Smooth muscle cell (in vitro differentiated cells): ENCODE measurements around the gene EXOC6B. TPM values are rescaled to one million over a fixed set of nuclear protein-coding genes. Genes with fewer than 3 reads are reported as not detected.

Experiments
- DNase-seq: peaks from one replicate; lab custom pipeline; 2025; ENCODE audit not compliant: unreplicated experiment; lab: John Stamatoyannopoulos, UW
- H2AFZ ChIP-seq: fragments of 200-600 bp; sonication (generic); 2 replicates; pipeline ENCODE4 v1.6.0; 2016; ENCODE audit warnings: antibody characterized with exemption, low read depth, mild to moderate bottlenecking
- H3F3A ChIP-seq: fragments of 200-600 bp; sonication (generic); 2 replicates; pipeline ENCODE4 v1.6.0; 2017; ENCODE audit warnings: antibody characterized with exemption, low read depth
- H3K27ac ChIP-seq: fragments of 200-600 bp; sonication (generic); 2 replicates; pipeline ENCODE4 v1.5.1; 2016; ENCODE audit warnings: low read depth, mild to moderate bottlenecking
- H3K27me3 ChIP-seq: fragments of 200-600 bp; sonication (generic); 2 replicates; pipeline ENCODE4 v1.6.1; 2016; ENCODE audit warnings: low read depth, mild to moderate bottlenecking
- H3K36me3 ChIP-seq: fragments of 200-600 bp; sonication (generic); 2 replicates; pipeline ENCODE4 v1.5.1; 2016; ENCODE audit warnings: low read depth
- H3K4me1 ChIP-seq: fragments of 200-600 bp; sonication (generic); 2 replicates; pipeline ENCODE4 v1.5.1; 2016; ENCODE audit warnings: low read depth
- H3K4me2 ChIP-seq: fragments of 200-600 bp; sonication (generic); 2 replicates; pipeline ENCODE4 v1.6.0; 2016; ENCODE audit warnings: mild to moderate bottlenecking
- H3K4me3 ChIP-seq: fragments of 200-600 bp; sonication (generic); 2 replicates; pipeline ENCODE4 v1.5.1; 2016; ENCODE audit warnings: mild to moderate bottlenecking
- H3K79me2 ChIP-seq: fragments of 200-600 bp; sonication (generic); 2 replicates; pipeline ENCODE4 v1.6.0; 2016; ENCODE audit warnings: low read depth, mild to moderate bottlenecking
- H3K9ac ChIP-seq: fragments of 200-600 bp; sonication (generic); 2 replicates; pipeline ENCODE4 v1.6.0; 2016; ENCODE audit warnings: low read depth
- H3K9me3 ChIP-seq: fragments of 200-600 bp; sonication (generic); replicated peaks from 2 replicates; pipeline ENCODE4 v1.5.1; 2016; ENCODE audit warnings: low read depth
- H4K20me1 ChIP-seq: fragments of 200-600 bp; sonication (generic); 2 replicates; pipeline ENCODE4 v1.6.0; 2016; ENCODE audit warnings: low read depth
- WGBS: methylation state at CpG from one replicate; pipeline ENCODE4 v1.1.7; 2016; ENCODE audit warnings: low lambda C conversion rate; 5-methylcytosine and 5-hydroxymethylcytosine counted together
- polyA plus RNA-seq: library from polyadenylated mRNA; unstranded; fragments of >200 nt; fragmentation: Nextera tagmentation; extraction: Ambion mirVana; gene quantifications from 2 replicates; pipeline ENCODE4 v1.2.1, GENCODE V29; 2016
- total RNA-seq: library from RNA; depleted of rRNA; stranded (reverse); fragments of >200 nt; gene quantifications from 2 replicates; pipeline ENCODE4 v1.2.3, GENCODE V29; 2014
- TF ChIP-seq, protein P1 (sequence below): fragments of 200-600 bp; sonication (generic); IDR thresholded peaks from 2 replicates; pipeline ENCODE4 v1.5.1; 2017; ENCODE audit warnings: borderline replicate concordance, mild to moderate bottlenecking, antibody characterized with exemption; ENCODE audit not compliant: insufficient read depth, poor library complexity, severe bottlenecking

The EXOC6B gene
- total and polyA plus RNA-seq, 2 experiments from 2014 or later: 6.9 to 19.7 TPM

DNA sequence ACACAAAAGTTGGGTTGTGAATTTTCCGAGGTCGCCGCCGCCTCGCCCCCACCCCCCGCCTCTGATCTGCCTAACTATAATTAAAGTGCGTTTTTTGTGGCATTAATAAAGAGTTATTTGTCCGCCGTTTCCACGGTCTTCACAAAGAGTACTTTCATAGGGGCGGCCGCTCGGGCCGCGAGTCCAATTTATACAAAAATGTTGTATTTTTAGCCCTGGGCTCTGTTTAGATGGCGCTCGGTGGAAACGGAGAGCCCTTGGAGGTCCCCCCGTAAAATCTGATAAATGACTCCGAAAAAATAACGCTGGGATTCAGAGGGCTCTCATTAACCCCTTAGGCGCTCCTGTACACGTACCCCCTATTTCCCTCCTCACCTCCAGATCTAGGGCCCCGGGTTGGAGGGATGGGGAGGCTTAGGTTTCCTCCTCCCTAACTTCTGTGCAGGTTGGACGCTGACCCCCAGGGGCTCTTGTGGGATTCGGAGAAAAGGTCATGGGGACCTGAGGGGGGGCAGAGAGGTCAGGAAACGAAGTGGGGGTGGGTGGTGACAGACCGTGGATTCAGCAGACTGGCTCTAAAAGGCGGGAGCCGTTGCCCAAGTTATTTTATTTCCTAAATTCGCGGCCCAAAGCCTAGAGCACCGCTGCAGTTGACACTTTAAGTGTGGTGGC, 680.0 kb downstream of the EXOC6B start:
- H2AFZ ChIP-seq: no peak overlapping the region
- no peak overlapping the region for H3K9ac ChIP-seq
- peaks cover 61% of the 10 kb centered on the region for H3K4me1 ChIP-seq

DNA sequence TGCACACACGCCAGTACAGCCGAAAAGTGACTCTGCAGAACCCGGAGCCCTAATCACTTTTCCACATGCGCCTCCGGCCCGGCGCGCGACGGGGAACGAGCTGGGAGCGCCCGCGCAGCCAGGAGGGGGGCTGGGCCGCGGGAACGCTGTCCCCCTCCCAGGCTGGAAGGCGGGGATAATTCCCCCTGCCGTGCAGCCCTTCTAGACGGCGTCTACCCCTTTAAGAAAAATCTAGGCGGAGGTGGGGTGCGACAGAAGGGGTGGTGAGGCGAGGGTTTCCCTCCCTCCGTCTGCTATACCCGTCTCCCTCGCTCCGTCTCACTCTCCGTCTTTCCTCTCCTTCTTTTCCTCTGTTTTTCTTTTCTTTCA, 680.6 kb downstream of the EXOC6B start:
- Histone ChIP-seq H3K27me3 (peaks cover 84% of the 10 kb centered on the region), H3K9ac (no peak overlapping the region), H3K9me3 (no peaks in the 10 kb centered on the region), H3K4me3 (peak overlapping the region; percentile 54), H3K79me2 (no peaks in the 10 kb centered on the region), H4K20me1 (no peaks in the 10 kb centered on the region), H3K36me3 (no peaks in the 10 kb centered on the region), H3F3A (no peaks in the 10 kb centered on the region), H3K27ac (no peak overlapping the region), H3K4me2 (peak overlapping the region; percentile 88), H2AFZ (no peak overlapping the region), H3K4me1 (peaks cover 60% of the 10 kb centered on the region)
- DNase-seq: no peak
- 1% methylated on average over 29 of the region's 29 CpGs for WGBS
- TF ChIP-seq, protein P1, sequence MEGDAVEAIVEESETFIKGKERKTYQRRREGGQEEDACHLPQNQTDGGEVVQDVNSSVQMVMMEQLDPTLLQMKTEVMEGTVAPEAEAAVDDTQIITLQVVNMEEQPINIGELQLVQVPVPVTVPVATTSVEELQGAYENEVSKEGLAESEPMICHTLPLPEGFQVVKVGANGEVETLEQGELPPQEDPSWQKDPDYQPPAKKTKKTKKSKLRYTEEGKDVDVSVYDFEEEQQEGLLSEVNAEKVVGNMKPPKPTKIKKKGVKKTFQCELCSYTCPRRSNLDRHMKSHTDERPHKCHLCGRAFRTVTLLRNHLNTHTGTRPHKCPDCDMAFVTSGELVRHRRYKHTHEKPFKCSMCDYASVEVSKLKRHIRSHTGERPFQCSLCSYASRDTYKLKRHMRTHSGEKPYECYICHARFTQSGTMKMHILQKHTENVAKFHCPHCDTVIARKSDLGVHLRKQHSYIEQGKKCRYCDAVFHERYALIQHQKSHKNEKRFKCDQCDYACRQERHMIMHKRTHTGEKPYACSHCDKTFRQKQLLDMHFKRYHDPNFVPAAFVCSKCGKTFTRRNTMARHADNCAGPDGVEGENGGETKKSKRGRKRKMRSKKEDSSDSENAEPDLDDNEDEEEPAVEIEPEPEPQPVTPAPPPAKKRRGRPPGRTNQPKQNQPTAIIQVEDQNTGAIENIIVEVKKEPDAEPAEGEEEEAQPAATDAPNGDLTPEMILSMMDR: no peak

More for the DNA sequence above, 680.0 kb downstream of the EXOC6B start:
- no peaks in the 10 kb centered on the region for H3K9me3 ChIP-seq
- H3K79me2 ChIP-seq: no peaks in the 10 kb centered on the region
- H3K4me2 ChIP-seq: peak overlapping the region; percentile 88
- 2% methylated on average over 28 of the region's 33 CpGs for WGBS
- H4K20me1 ChIP-seq: no peaks in the 10 kb centered on the region
- peaks cover 88% of the 10 kb centered on the region for H3K27me3 ChIP-seq
- H3K4me3 ChIP-seq: peak overlapping the region; percentile 54
- no peak overlapping the region for H3K27ac ChIP-seq
- TF ChIP-seq, protein P1: no peak
- no peaks in the 10 kb centered on the region for H3K36me3 ChIP-seq
- no peaks in the 10 kb centered on the region for H3F3A ChIP-seq
- DNase-seq: no peak

DNA sequence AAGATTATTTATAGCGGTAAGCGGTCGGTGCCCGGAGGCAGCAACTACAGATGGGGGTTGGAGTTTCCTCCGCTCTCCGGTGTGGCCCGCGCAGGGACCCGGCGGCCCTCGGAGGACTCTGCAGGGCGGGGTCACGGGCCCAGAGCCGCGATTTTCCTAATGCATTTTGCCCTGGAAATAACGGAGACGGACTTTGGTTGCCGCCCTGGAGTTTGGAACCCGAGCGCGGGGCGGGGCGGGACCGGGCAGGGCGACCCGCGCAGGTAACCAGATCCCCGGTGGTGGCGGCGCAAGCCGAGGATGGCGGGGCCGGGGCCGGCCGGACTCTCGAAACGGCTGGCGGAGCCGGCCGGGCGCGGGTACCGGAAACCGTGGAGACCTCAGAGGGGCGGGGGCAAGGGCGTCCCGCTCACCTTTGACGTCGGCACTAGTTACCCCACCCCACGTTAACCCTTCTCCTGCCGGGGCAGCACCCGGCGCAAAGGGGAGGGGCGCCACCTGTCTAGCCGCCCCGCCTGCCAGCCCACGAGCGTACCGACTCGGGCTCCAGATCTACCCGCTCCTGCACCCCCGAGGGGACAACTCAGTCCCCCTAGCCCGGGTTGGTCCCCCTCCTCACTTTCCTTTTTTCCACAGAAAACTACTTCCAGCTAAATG, 681.1 kb downstream of the EXOC6B start:
- no peaks in the 10 kb centered on the region for H3F3A ChIP-seq
- H3K79me2 ChIP-seq: no peaks in the 10 kb centered on the region
- H3K27me3 ChIP-seq: peaks cover 79% of the 10 kb centered on the region
- peak overlapping the region; percentile 54 for H3K4me3 ChIP-seq
- 2% methylated on average over 43 of the region's 63 CpGs for WGBS
- TF ChIP-seq, protein P1: no peak
- no peak overlapping the region for H2AFZ ChIP-seq
- no peak for DNase-seq
- peaks cover 55% of the 10 kb centered on the region for H3K4me1 ChIP-seq
- H3K9ac ChIP-seq: no peak overlapping the region
- no peaks in the 10 kb centered on the region for H4K20me1 ChIP-seq
- H3K36me3 ChIP-seq: no peaks in the 10 kb centered on the region
- no peaks in the 10 kb centered on the region for H3K9me3 ChIP-seq
- no peak overlapping the region for H3K27ac ChIP-seq
- peak overlapping the region; percentile 88 for H3K4me2 ChIP-seq
